ENCODE results near the gene IQCE.
"Not testable (repeated sequence)": the region's sequence is repeated elsewhere in the genome, so short reads cannot be mapped to it uniquely, and the experiment has no call there.

Gene IQCE

DNA sequence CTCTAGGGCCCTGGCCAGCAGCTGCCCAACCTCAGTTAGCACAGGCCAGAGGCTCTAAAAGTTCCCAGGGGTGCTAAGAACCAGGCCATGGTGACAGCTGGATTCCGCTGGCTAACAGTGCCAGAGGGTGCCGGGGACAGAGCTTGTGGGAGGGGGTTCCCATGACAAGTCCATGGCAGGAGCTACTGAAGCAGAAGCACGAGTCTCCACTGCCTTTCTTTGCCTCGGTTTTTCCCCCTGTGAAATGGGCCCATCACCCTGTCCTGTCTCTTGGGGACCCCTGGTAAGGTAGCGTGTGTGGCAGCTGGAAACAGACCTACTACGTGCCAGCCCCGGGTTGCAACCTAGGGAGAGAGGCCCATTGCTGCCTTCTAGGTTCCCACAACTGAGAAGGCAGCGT, 26.0 kb upstream of the IQCE start:
- not testable (repeated sequence) for FAIRE-seq

- FAIRE-seq = not testable (repeated sequence)
These were observed 25.2 kb upstream of the IQCE start for GRCh38 chr7:2533566-2533965.

DNA sequence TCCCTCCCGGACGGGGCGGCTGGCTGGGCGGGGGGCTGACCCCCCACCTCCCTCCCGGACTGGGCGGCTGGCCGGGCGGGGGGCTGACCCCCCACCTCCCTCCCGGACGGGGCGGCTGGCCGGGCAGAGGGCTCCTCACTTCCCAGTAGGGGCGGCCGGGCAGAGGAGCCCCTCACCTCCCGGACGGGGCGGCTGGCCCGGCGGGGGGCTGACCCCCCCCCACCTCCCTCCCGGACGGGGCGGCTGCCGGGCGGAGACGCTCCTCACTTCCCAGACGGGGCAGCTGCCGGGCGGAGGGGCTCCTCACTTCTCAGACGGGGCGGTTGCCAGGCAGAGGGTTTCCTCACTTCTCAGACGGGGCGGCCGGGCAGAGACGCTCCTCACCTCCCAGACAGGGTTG, 24.6 kb upstream of the IQCE start:
- not testable (repeated sequence) for FAIRE-seq

GRCh38 chr7:2535872-2536627, 22.7 kb upstream of the IQCE start:
- FAIRE-seq = not testable (repeated sequence)

- no peak for FAIRE-seq
These were observed 20.6 kb upstream of the IQCE start for GRCh38 chr7:2537981-2538851.

DNA sequence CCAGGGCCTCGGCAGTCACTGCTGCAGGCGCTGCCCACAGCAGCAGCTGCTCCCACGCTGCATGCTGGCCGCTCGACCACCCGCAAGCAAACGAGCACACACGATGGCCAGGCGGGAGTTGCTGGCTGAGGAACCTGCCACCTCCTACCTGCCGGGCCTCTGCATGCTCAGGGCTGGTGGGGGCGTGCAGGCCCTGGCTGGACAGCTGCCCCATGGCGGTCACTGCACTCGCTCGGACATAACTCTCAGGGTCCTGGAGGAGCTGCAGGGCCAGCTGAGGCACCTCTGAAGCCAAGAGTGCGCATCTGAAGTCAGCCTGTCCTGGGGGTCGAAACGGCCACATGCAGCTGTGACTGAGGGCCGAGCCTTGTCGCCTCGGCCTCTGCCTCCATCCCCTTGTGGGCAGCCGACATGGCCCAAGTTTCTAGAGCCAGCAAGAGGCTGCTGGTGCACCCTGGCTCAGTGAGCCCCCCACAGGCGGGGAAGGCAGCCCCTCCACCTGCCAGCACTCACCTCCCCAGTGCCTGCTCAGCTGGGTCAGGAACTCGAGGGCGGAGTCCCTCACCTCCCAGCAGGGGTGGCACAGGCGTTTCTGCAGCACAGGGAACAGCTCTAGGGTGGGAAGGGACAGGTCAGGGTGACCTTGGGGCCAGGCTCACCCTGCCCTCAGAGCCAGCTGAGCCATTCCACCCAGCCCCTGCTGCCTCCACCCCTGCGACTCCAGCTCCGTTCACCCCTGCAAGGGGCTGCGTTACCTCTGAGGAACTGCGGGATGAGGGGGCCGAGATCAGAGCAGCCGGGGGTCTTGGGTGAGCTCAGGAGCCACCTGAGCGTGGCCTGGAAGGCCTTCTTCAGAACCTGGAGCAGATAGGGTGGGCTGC, 19.5 kb upstream of the IQCE start:
- no peak for FAIRE-seq

- no peak for FAIRE-seq
These were observed 18.6 kb upstream of the IQCE start for GRCh38 chr7:2540133-2540532.

GRCh38 chr7:2540641-2541051, 18.1 kb upstream of the IQCE start:
- FAIRE-seq = no peak

- no peak for FAIRE-seq
These were observed 17.3 kb upstream of the IQCE start for GRCh38 chr7:2541291-2542010.

DNA sequence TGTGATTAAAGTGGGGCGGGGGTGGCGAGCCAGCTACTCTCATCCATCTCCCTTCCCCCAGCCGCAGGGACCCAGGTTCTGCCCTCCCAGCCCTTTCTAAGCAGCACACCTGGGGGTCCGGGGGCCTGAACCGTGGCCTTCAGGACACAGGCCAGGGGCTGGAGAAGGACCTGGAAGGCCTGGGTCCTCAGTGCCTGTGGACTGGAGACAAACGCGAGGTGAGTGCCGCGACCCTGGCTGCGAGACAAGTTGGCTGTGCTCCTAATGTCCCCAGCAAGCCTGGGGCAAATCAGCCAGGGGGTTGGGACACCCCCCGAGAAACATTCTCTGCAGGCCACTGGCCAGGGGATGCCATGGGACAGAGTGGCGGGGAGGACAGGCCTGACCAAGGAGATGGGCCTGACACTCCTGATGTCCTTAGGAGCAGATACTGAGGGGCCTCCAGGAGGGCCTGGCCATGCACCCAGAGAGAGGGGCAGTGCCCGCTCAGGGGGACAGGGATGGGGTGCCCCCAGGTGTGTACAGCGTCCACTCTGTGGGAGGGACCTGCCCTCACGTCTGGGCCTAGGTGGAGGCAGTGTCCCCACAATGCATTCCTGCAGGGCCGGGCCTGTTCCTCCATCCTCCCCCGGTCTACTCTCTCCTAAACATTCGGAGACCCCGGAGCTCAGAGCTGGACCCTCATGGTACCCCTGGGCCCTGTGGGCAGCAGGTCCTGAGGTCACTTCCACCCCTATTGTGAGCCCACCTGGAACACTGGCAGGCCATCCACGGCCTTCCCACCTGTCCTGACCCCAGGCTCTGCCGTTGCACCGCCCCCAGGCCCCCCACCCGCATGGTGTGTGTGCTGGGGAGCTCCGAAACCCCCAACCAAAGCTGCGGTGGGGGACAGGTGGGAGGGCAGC, 16.5 kb upstream of the IQCE start:
- FAIRE-seq = no peak

DNA sequence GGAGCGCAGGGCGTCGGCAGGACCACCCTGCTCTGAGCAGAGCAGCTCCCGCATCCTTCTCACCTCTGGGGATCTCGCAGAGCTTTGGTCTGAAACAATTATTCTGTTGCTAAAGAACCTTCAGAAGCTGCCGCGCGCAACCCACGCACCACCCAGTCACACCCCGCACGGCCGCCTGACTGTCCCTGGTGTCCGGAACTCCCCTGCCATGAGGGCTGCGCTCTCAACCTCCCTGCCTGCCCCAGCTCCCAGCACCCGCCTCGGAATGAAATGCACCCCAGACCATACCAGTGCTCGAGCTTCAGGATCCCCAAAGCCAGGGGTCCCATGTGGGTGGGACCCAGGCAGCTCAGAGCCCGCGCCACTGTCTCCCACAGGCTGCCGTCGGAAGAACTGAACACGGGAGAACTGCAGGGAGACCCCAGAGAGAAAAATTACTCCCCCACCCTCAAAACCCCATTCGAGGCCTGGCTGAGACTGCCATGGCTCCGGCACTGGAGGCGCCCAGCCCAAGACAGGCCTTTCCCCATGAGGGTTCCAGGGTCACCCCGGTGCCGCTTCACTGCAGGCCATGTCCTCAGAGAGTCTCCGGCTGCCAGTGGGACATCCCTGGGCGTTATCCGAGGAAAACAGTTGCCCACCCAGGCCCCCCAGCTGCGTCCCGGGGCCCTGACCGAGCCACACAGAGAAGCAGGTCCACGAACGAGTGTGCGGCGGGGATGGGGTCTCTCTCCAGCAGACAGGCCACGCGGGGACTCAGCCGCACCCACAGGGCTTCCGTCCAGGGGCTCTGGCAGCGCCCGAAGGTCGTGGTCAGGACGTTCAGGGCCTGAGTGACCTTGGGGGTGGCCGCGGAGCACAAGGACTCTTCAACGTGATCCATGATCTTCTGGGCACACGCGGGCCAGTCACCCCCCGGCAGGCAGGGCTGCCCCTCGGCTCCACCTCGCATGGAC, 15.6 kb upstream of the IQCE start:
- no peak for FAIRE-seq

DNA sequence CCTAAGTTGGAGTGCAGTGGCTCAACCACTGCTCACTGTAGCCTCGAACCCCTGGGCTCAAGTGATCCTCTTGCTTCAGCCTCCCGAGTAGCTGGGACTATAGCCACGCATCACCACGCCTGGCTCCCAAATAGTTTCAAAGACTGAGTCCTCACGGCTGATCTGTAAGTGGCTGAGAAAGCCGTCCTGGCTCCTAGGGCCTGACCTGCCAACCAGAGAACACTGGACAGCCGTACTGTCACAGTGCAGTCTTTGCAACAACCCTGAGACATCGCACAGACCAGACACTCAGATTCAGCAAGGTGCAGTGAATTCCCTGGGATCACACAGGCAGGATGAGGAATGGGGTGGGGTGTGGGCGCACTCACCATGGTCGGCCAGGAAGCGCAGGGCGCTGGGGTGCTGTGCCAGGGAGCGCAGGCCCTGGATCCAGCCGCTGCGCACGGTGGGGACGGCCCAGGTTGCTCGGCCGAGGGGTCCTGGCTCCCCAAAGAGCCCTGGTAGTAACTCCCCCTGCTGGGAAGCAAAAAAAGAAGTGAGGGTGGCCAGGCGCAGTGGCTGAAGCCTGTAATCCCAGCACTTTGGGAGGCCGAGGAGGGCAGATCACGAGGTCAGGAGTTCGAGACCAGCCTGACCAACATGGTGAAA, 14.1 kb upstream of the IQCE start:
- no peak for FAIRE-seq

DNA sequence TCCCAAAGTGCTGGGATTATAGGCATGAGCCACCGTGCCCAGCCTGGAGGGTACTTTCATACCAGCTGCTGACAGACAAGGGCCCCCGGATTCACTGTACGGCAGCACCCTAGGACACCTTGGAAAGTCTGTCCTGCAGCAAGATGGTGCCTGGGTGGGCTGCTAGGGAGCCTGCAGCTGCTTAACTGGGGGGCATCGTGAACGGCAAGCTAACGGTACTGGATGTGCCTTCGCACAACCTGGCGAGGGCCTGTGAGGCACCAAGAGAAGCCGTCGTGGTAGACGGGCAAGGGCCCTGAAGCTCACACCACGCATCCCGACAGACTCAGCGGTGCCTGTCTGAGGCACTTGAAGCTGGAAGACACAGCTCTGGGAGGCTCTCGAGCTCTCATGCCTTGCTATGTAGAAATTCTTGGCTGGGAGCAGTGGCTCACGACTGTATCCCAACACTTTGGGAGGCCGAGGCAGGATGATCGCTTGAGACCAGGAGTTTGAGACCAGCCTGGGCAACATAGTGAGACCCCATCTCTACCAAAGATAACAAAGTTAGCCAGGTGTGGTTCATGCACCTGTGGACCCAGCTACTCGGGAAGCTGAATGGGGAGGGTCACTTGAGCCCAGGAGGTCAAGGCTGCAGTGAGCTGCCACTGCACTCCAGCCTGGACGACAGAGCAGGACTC, 12.9 kb upstream of the IQCE start:
- FAIRE-seq = no peak

DNA sequence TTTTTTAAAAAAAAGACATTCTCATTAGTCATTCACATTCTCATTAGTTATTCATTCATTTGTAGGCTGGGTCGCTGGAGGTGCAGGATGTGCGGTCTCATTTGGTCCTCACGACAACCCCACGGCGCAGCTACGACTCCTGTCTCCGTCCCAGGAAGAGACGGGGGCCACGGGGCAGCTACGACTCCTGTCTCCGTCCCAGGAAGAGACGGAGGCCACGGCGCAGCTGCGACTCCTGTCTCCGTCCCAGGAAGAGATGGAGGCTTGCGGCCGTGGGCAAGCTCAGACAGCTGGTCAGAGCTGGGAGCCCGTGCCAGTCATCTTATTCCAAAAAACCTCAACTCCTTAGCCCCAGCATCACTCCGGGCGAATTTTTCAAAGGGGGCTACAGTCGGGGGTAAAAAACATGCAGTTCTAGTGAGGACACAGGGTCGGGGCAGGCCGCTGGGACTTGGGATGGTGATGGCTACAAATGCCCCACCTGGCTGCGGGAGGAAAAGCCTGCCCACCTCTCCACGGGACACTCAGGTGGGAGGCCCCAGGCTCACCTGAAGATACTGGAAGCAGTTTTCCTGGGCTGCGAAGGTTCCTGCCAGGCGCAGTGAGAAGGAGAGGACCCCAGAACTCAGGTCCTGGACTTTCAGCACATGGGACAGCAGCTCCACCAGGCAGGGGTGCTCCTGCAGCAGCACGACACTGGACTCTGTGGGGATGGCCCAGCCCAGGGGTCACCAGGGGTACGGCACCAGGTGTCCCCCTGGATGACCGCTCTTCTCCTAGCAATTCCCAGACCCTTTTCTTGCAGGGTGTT, 11.8 kb upstream of the IQCE start:
- no peak for FAIRE-seq

- FAIRE-seq = no peak
These were observed 7.4 kb upstream of the IQCE start for GRCh38 chr7:2551418-2551817.

- no peak for FAIRE-seq
These were observed 5.7 kb upstream of the IQCE start for GRCh38 chr7:2553108-2553507.

DNA sequence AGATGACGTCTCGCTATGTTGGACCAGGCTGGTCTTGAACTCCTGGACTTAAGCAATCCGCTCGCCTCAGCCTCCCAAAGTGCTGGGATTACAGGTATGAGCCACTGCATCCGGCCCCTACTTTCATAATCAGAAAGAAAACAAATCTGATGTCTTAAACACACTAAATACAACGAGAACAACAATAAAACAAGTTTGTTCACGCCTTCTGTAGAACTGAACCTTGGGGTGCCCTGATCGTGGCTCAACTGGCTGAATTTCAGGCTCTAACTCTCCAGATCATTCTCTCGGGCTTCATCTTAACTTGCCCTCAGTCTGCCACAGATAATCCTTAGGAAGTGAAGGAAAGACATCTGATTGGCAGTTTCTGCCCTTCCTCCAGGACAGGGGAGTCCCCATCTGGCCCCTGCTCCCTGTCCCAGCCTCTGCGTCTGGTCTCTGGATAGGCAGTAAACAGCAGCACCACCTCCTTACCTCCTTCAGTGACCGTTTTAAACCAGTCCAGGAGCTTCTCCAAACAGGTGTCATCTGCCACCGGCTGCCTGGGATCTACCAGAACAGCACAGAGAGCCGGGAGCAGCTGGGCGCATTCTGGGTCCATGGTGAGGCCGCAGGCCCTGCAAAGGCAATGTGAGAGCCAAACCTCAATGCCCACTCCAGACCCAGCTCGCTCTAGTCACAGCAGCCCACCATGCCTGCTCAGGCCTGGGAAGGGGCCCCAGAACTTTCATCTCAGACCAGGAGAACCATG, 4.8 kb upstream of the IQCE start:
- no peak for FAIRE-seq
